ENCODE measurements around the gene UXS1.

The UXS1 gene

DNA sequence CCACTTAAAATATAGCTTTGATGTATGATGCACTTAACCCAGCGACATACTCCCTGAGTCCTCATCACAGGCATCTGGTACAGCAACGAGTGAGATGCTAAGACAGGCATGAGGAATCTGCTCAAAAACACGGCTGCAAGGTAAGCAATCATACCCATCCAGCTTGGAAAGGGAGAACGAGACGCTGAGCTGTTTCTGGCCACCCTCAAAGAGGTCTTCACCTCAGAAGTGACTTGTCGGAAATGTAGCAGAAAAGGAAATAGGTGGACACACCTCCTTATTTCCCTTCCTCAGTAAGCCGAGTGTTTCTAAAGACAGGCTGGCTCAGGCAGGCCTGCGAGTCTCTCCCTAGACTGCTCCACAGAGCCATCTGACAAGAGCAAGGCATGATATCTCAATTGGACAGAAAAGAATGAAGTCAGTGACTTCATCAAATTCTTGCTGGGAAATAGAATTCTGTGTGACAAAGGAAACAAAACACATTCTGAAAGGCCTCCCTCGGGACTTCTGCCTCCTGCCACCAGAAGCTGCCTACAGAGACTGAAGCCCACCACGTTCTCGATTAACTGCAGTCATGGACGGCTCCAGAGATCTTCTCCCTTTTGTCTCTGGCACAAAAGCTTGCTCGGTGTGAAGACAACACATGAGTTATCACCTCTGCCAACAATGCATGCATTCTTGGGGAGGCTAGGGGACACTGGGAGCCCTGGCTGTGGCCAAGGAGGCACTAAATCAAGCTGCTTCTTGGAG is 84.3 kb downstream of the UXS1 start:
- no peak overlapping the region for H3K4me3 ChIP-seq (ENCODE audit: low read depth, low read length)
- ChIA-PET POLR2A (no interaction called here), CTCF (interaction anchor here (0.8 to 1.9 kb wide), 3 partner anchors 99 to 536 kb away, joined by 3 to 4 read pairs (median 3); no protein-coding TSS in a partner anchor)
- TF ChIP-seq, protein P1, sequence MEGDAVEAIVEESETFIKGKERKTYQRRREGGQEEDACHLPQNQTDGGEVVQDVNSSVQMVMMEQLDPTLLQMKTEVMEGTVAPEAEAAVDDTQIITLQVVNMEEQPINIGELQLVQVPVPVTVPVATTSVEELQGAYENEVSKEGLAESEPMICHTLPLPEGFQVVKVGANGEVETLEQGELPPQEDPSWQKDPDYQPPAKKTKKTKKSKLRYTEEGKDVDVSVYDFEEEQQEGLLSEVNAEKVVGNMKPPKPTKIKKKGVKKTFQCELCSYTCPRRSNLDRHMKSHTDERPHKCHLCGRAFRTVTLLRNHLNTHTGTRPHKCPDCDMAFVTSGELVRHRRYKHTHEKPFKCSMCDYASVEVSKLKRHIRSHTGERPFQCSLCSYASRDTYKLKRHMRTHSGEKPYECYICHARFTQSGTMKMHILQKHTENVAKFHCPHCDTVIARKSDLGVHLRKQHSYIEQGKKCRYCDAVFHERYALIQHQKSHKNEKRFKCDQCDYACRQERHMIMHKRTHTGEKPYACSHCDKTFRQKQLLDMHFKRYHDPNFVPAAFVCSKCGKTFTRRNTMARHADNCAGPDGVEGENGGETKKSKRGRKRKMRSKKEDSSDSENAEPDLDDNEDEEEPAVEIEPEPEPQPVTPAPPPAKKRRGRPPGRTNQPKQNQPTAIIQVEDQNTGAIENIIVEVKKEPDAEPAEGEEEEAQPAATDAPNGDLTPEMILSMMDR (IDR thresholded peaks at IDR 0.05; ENCODE audit: insufficient read depth, low read length, missing control alignments) = no peak
- no peak for DNase-seq (ENCODE audit: low read depth, low spot score)

DNA sequence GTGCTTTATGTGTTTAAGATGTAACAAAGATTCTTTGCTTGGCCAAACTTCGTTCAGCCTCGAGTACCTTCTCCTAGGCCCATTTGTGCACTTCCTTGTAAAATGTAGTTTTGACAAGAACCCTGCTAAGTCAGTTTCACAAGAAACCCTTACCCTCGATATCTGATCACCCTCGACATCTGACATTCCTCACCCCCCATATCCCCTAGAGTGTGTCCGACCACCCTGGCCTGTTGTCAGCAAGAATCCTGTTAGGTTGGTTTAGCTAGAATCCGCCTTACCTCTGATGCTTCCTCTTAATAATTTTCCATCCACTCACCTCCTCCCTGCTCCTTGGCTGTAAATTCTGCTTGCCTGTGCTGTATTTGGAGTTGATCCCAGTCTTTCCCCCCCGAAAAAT is 85.3 kb downstream of the UXS1 start:
- TF ChIP-seq, protein P1 (IDR thresholded peaks at IDR 0.05; ENCODE audit: insufficient read depth, low read length, missing control alignments) = no peak
- no peak for DNase-seq (ENCODE audit: low read depth, low spot score)
- no peak overlapping the region for H3K4me3 ChIP-seq (ENCODE audit: low read depth, low read length)
- CTCF ChIA-PET = interaction anchor here (0.8 to 1.9 kb wide), 3 partner anchors 100 to 535 kb away, joined by 3 to 4 read pairs (median 3); no protein-coding TSS in a partner anchor
- POLR2A ChIA-PET = no interaction called here

DNA sequence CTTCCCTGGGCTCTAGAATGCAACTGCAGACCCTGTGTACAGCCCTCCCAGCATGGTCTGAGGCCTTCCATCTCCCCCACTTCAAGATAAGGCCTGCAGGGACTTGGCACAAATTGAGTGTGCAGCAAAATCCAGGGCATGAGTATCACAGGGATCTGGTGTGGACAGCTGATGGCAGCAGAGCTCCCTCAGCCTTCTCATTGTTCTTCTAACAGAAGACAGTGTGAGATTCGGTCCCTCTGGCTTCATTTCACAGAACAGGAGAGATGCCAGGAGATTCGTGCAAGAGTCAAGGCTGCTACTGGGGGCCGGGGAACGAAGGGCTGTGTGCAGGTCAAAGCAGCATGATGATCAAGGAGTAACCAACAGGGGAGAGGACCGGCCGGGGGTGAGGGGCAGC is 85.8 kb downstream of the UXS1 start:
- no peak overlapping the region for H3K4me3 ChIP-seq (ENCODE audit: low read depth, low read length)
- TF ChIP-seq, protein P1 (IDR thresholded peaks at IDR 0.05; ENCODE audit: insufficient read depth, low read length, missing control alignments) = peak; percentile 51
- DNase-seq (ENCODE audit: low read depth, low spot score) = no peak
- CTCF ChIA-PET = interaction anchor here (1.5 to 4.8 kb wide), 3 partner anchors 438 to 475 kb away, joined by 3 to 20 read pairs (median 4); no protein-coding TSS in a partner anchor
- POLR2A ChIA-PET = no interaction called here

DNA sequence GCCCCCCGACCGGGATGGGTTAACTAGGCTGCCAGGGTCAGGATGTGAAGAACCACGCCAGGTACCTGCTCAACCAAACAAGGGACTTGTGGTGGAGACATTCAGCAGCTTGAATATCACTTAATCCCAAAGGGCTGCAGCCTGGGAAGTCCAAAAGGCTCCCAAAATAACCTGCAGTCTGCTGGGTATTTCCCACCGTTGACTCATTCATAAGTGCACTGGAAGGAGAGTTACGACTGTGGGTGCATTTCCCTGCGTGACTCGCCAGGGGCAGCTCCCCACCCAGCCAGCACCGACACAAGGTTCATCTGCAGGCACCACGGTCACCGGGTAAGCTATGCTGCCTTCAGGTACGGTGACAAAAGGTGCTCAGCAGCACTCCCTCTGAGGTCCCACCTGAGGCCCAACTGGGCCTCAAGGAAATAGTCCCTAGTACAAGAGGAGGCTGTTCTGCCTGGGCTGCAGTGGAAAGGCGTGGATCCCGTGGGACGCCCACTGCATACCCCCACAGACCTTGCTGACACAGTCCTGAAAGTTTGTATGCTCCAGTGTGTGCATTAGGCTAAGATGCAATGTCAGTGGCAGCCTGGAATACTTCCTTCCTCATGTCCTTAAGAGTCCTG is 86.5 kb downstream of the UXS1 start:
- H3K4me3 ChIP-seq (ENCODE audit: low read depth, low read length) = no peak overlapping the region
- ChIA-PET POLR2A (no interaction called here), CTCF (interaction anchor here (1.2 to 4.8 kb wide), 4 partner anchors 435 to 476 kb away, joined by 3 to 20 read pairs (median 6); no protein-coding TSS in a partner anchor)
- peak; percentile 31 for DNase-seq (ENCODE audit: low read depth, low spot score)
- TF ChIP-seq, protein P1 (IDR thresholded peaks at IDR 0.05; ENCODE audit: insufficient read depth, low read length, missing control alignments) = peak; percentile 18

DNA sequence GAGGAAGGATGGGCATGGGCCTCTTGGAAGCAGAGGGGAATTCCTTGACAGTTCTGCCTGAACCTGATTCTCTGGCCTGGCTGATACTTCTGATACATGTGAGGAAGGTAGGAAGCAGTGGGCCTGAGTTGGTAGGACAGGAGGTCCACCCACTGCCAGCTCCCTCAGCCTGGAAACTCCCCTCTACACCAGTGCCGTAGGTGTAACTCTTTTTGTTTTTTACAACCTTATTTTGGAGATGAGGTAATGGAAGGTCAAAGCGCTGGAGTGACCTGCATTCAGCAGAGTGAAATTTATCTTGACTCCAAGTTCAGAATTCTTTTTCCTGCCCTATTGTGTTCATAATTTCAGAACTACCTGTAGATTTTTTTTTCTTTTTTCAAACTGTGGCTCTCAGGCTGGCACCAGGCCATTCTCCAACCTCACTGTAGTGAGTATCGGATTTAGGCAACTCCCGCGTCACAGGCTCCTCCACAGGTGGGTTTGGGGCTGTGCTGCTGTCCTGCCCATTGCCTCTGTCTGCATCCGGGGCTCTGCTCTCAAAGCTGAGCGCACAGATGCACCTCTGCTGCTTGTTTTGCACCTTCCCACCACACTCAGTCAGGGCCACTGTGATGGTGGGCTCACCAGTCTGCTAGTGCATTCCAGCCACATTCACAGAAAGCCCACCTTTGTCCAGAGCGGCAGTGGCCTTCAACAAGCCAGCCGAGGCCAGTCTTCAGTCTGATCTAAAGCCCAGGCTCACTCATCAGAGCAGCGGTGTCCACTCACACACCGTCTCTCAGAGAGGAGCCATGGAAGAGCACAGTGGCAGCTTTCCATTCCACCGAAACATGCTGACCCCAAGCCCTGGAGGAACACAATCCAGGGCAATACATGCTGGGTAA is 87.2 kb downstream of the UXS1 start:
- no peak overlapping the region for H3K4me3 ChIP-seq (ENCODE audit: low read depth, low read length)
- ChIA-PET POLR2A (no interaction called here), CTCF (interaction anchor here (0.6 to 4.8 kb wide), 5 partner anchors 436 to 476 kb away, joined by 3 to 37 read pairs (median 7); no protein-coding TSS in a partner anchor)
- TF ChIP-seq, protein P1 (IDR thresholded peaks at IDR 0.05; ENCODE audit: insufficient read depth, low read length, missing control alignments) = no peak
- no peak for DNase-seq (ENCODE audit: low read depth, low spot score)
